ENCODE measurements around the gene ZNF700. TPM values are rescaled to one million over a fixed set of nuclear protein-coding genes. Genes with fewer than 3 reads are reported as not detected.
"Not testable (repeated sequence)": the region's sequence is repeated elsewhere in the genome, so short reads cannot be mapped to it uniquely, and the experiment has no call there.

ZNF700 gene
- total and polyA plus RNA-seq, 2 donors (not counting 3 experiments of a cell fraction or from before 2014, with no cell fraction given) = 2.3 to 7.9 TPM

- intact Hi-C loops (cut with micrococcal nuclease); CTCF ChIA-PET: not testable (repeated sequence)
- peaks cover 10% of the 10 kb centered on the region for H3K79me2 ChIP-seq (ENCODE audit: control insufficient read depth, insufficient read depth, low read length)
These were observed 10.9 kb downstream of the ZNF700 start for GRCh38 chr19:11935829-11936228.

GRCh38 chr19:11938383-11938782, 13.5 kb downstream of the ZNF700 start:
- H4K20me1 ChIP-seq (replicated peaks; ENCODE audit: control insufficient read depth, extremely low read depth, insufficient read depth, low read length); H3K4me2 ChIP-seq (ENCODE audit: insufficient read depth, low read length); H3K9ac ChIP-seq (replicated peaks; ENCODE audit: extremely low read depth, insufficient read depth, low read length); BruUV-seq (replicated peaks); H3K36me3 ChIP-seq (ENCODE audit: control insufficient read depth in 2 of 2, extremely low read depth in 1 of 2, insufficient read depth in 2 of 2, low read length in 2 of 2); CTCF ChIA-PET; H3K27ac ChIP-seq (ENCODE audit: insufficient read depth, low read depth, low read length); H3K9me1 ChIP-seq (replicated peaks; ENCODE audit: control insufficient read depth, extremely low read depth, insufficient read depth, low read length); DNase-seq (ENCODE audit: low read depth, low spot score); H3K9me3 ChIP-seq (replicated peaks; ENCODE audit: control insufficient read depth, insufficient read depth, low read length); H3K4me3 ChIP-seq (replicated peaks in 1 of 3; ENCODE audit: insufficient read depth in 1 of 3, low read depth in 1 of 3, low read length in 3 of 3); intact Hi-C loops (cut with micrococcal nuclease); H2AFZ ChIP-seq (ENCODE audit: low read depth, low read length); FAIRE-seq; dilution Hi-C loops (cut with MboI; ENCODE audit: extremely low pct_ligation_motif_present, low sequenced_read_pairs); H3K27me3 ChIP-seq (ENCODE audit: control insufficient read depth in 2 of 2, insufficient read depth in 2 of 2, low read length in 2 of 2); POLR2A ChIA-PET; H3K4me1 ChIP-seq (ENCODE audit: control insufficient read depth, extremely low read depth, insufficient read depth, low read length): not testable (repeated sequence)
- H3K79me2 ChIP-seq (ENCODE audit: control insufficient read depth, insufficient read depth, low read length) = peaks cover 10% of the 10 kb centered on the region

More at GRCh38 chr19:11935829-11936228, 10.9 kb downstream of the ZNF700 start:
- DNase-seq (ENCODE audit: low read depth, low spot score); BruUV-seq (replicated peaks); H3K4me3 ChIP-seq (replicated peaks in 1 of 3; ENCODE audit: insufficient read depth in 1 of 3, low read depth in 1 of 3, low read length in 3 of 3); H3K4me1 ChIP-seq (ENCODE audit: control insufficient read depth, extremely low read depth, insufficient read depth, low read length); H3K9me3 ChIP-seq (replicated peaks; ENCODE audit: control insufficient read depth, insufficient read depth, low read length); dilution Hi-C loops (cut with MboI; ENCODE audit: extremely low pct_ligation_motif_present, low sequenced_read_pairs); H3K27me3 ChIP-seq (ENCODE audit: control insufficient read depth in 2 of 2, insufficient read depth in 2 of 2, low read length in 2 of 2); H4K20me1 ChIP-seq (replicated peaks; ENCODE audit: control insufficient read depth, extremely low read depth, insufficient read depth, low read length); H3K36me3 ChIP-seq (ENCODE audit: control insufficient read depth in 2 of 2, extremely low read depth in 1 of 2, insufficient read depth in 2 of 2, low read length in 2 of 2); H3K9me1 ChIP-seq (replicated peaks; ENCODE audit: control insufficient read depth, extremely low read depth, insufficient read depth, low read length); H3K9ac ChIP-seq (replicated peaks; ENCODE audit: extremely low read depth, insufficient read depth, low read length); H2AFZ ChIP-seq (ENCODE audit: low read depth, low read length); H3K27ac ChIP-seq (ENCODE audit: insufficient read depth, low read depth, low read length); POLR2A ChIA-PET; FAIRE-seq; H3K4me2 ChIP-seq (ENCODE audit: insufficient read depth, low read length): not testable (repeated sequence)

GRCh38 chr19:11941361-11941887, 16.5 kb downstream of the ZNF700 start:
- H3K4me3 ChIP-seq (replicated peaks in 1 of 3; ENCODE audit: insufficient read depth in 1 of 3, low read depth in 1 of 3, low read length in 3 of 3); H3K79me2 ChIP-seq (ENCODE audit: control insufficient read depth, insufficient read depth, low read length); H3K9me1 ChIP-seq (replicated peaks; ENCODE audit: control insufficient read depth, extremely low read depth, insufficient read depth, low read length); H3K9me3 ChIP-seq (replicated peaks; ENCODE audit: control insufficient read depth, insufficient read depth, low read length); POLR2A ChIA-PET; FAIRE-seq; H4K20me1 ChIP-seq (replicated peaks; ENCODE audit: control insufficient read depth, extremely low read depth, insufficient read depth, low read length); DNase-seq (ENCODE audit: low read depth, low spot score); H3K27me3 ChIP-seq (ENCODE audit: control insufficient read depth in 2 of 2, insufficient read depth in 2 of 2, low read length in 2 of 2); H3K27ac ChIP-seq (ENCODE audit: insufficient read depth, low read depth, low read length); H2AFZ ChIP-seq (ENCODE audit: low read depth, low read length); intact Hi-C loops (cut with micrococcal nuclease); CTCF ChIA-PET; dilution Hi-C loops (cut with MboI; ENCODE audit: extremely low pct_ligation_motif_present, low sequenced_read_pairs); H3K4me1 ChIP-seq (ENCODE audit: control insufficient read depth, extremely low read depth, insufficient read depth, low read length); H3K36me3 ChIP-seq (ENCODE audit: control insufficient read depth in 2 of 2, extremely low read depth in 1 of 2, insufficient read depth in 2 of 2, low read length in 2 of 2); H3K9ac ChIP-seq (replicated peaks; ENCODE audit: extremely low read depth, insufficient read depth, low read length); BruUV-seq (replicated peaks); H3K4me2 ChIP-seq (ENCODE audit: insufficient read depth, low read length): not testable (repeated sequence)

All from endothelial cell of umbilical vein (primary cell).